Measurements from ENCODE around the gene CCDC40.

CCDC40 gene

GRCh38 chr17:80035937-80036714 is at the start of gene CCDC40:
Gene CCDC40, plus strand, starts transcription at chr17:80036642. Its CDS starts 21 bp downstream, at chr17:80036663.
- peak; percentile 83 for DNase-seq
- H3K36me3 Mint-ChIP-seq (ENCODE audit: low read depth): peaks cover 20% of the 10 kb centered on the region
- H3K4me1 Mint-ChIP-seq: peaks cover 50% of the 10 kb centered on the region

GRCh38 chr17:79987187-79987934 is 49.1 kb upstream of the CCDC40 start:
- H3K36me3 Mint-ChIP-seq (ENCODE audit: low read depth): peaks cover 5% of the 10 kb centered on the region
- DNase-seq: no peak
- H3K27ac Mint-ChIP-seq: no peak overlapping the region
- H3K9me3 Mint-ChIP-seq: no peaks in the 10 kb centered on the region
- H3K4me1 Mint-ChIP-seq: peaks cover 73% of the 10 kb centered on the region
- TF ChIP-seq CTCF (IDR thresholded peaks at IDR 0.05): no peak
- peaks cover 2% of the 10 kb centered on the region for H3K27me3 Mint-ChIP-seq (ENCODE audit: low read depth, poor library complexity)
- peak overlapping the region; percentile 21 for H3K4me3 Mint-ChIP-seq

More at GRCh38 chr17:80035937-80036714, at the start of gene CCDC40:
- no peak for TF ChIP-seq CTCF (IDR thresholded peaks at IDR 0.05)
- Mint-ChIP-seq H3K9me3 (peaks cover 4% of the 10 kb centered on the region), H3K27ac (peak within 1 kb of the TSS; percentile 99), H3K4me3 (peak within 1 kb of the TSS; percentile 93), H3K27me3 (ENCODE audit: low read depth, poor library complexity) (peaks cover 6% of the 10 kb centered on the region)

GRCh38 chr17:79987935-79988184 is 48.6 kb upstream of the CCDC40 start:
- Mint-ChIP-seq H3K27ac (no peak overlapping the region), H3K4me1 (peaks cover 75% of the 10 kb centered on the region), H3K4me3 (peak overlapping the region; percentile 21), H3K36me3 (ENCODE audit: low read depth) (peaks cover 3% of the 10 kb centered on the region), H3K27me3 (ENCODE audit: low read depth, poor library complexity) (peaks cover 2% of the 10 kb centered on the region), H3K9me3 (no peaks in the 10 kb centered on the region)
- no peak for TF ChIP-seq CTCF (IDR thresholded peaks at IDR 0.05)
- DNase-seq: no peak

GRCh38 chr17:79988185-79988971 is 48.1 kb upstream of the CCDC40 start:
- no peak for TF ChIP-seq CTCF (IDR thresholded peaks at IDR 0.05)
- Mint-ChIP-seq H3K4me3 (peak overlapping the region; percentile 21), H3K4me1 (peaks cover 75% of the 10 kb centered on the region), H3K9me3 (no peaks in the 10 kb centered on the region), H3K36me3 (ENCODE audit: low read depth) (no peaks in the 10 kb centered on the region), H3K27ac (no peak overlapping the region), H3K27me3 (ENCODE audit: low read depth, poor library complexity) (peaks cover 2% of the 10 kb centered on the region)
- DNase-seq: no peak

- no peak for TF ChIP-seq CTCF (IDR thresholded peaks at IDR 0.05)
- no peak for DNase-seq
Measured at GRCh38 chr17:79989106-79989835, 47.2 kb upstream of the CCDC40 start.

More at GRCh38 chr17:79989106-79989835, 47.2 kb upstream of the CCDC40 start:
- H3K27ac Mint-ChIP-seq: no peak overlapping the region
- peaks cover 2% of the 10 kb centered on the region for H3K27me3 Mint-ChIP-seq (ENCODE audit: low read depth, poor library complexity)
- no peaks in the 10 kb centered on the region for H3K36me3 Mint-ChIP-seq (ENCODE audit: low read depth)
- no peak overlapping the region for H3K4me3 Mint-ChIP-seq
- peaks cover 81% of the 10 kb centered on the region for H3K4me1 Mint-ChIP-seq
- H3K9me3 Mint-ChIP-seq: no peaks in the 10 kb centered on the region
